Ishikawa (cell line): ENCODE measurements around the gene SH3GLB1.

ENCODE experiments used
- CEBPB ChIP-seq: IDR thresholded peaks from 2 replicates; pipeline ENCODE4 v1.6.1; 2012
- CREB1 ChIP-seq: IDR thresholded peaks from 2 replicates; pipeline ENCODE4 v1.6.1; 2012; ENCODE audit warnings: low read depth
- EGR1 ChIP-seq: IDR thresholded peaks from 2 replicates; pipeline ENCODE4 v1.6.1; 2012
- EP300 ChIP-seq: IDR thresholded peaks from 2 replicates; pipeline ENCODE4 v1.6.1; 2012; ENCODE audit warnings: borderline replicate concordance
- FOXM1 ChIP-seq: IDR thresholded peaks from 2 replicates; pipeline ENCODE4 v1.6.1; 2012; ENCODE audit warnings: low read depth, borderline replicate concordance
- MAX ChIP-seq: IDR thresholded peaks from 2 replicates; pipeline ENCODE4 v1.6.1; 2012
- NFIC ChIP-seq: IDR thresholded peaks from 2 replicates; pipeline ENCODE4 v1.6.1; 2012
- RAD21 ChIP-seq: IDR thresholded peaks from 2 replicates; pipeline ENCODE4 v1.6.1; 2012; ENCODE audit warnings: low read depth
- TAF1 ChIP-seq: IDR thresholded peaks from 2 replicates; pipeline ENCODE4 v1.6.1; 2012; ENCODE audit warnings: low read depth, mild to moderate bottlenecking
- TCF12 ChIP-seq: IDR thresholded peaks from 2 replicates; pipeline ENCODE4 v1.6.1; 2012; ENCODE audit warnings: low read depth
- TEAD4 ChIP-seq: IDR thresholded peaks from 2 replicates; pipeline ENCODE4 v1.6.1; 2012
- USF1 ChIP-seq: IDR thresholded peaks from 2 replicates; pipeline ENCODE4 v1.6.1; 2012
- YY1 ChIP-seq: IDR thresholded peaks from 2 replicates; pipeline ENCODE4 v1.6.1; 2012; ENCODE audit warnings: low read depth
- ZBTB7A ChIP-seq: IDR thresholded peaks from 2 replicates; pipeline ENCODE4 v1.6.1; 2012; ENCODE audit warnings: low read depth
- TF ChIP-seq, protein P1 (sequence below): IDR thresholded peaks from 2 replicates; pipeline ENCODE4 v1.6.1; 2012; ENCODE audit warnings: low read depth, mild to moderate bottlenecking

Gene SH3GLB1

GRCh38 chr1:86695400-86695799 lies 9.0 kb upstream of the SH3GLB1 start:
- TF ChIP-seq TAF1, result no peak
- no peak for TF ChIP-seq MAX
- no peak for TF ChIP-seq YY1
- no peak for TF ChIP-seq CREB1
- no peak for TF ChIP-seq NFIC
- TF ChIP-seq FOXM1, result no peak
- TF ChIP-seq EP300, result no peak
- TF ChIP-seq RAD21, result no peak
- no peak for TF ChIP-seq USF1
- TF ChIP-seq TEAD4, result no peak
- no peak for TF ChIP-seq TCF12
- TF ChIP-seq EGR1, result no peak
- TF ChIP-seq CEBPB, result no peak
- TF ChIP-seq ZBTB7A, result no peak
- TF ChIP-seq, protein P1, sequence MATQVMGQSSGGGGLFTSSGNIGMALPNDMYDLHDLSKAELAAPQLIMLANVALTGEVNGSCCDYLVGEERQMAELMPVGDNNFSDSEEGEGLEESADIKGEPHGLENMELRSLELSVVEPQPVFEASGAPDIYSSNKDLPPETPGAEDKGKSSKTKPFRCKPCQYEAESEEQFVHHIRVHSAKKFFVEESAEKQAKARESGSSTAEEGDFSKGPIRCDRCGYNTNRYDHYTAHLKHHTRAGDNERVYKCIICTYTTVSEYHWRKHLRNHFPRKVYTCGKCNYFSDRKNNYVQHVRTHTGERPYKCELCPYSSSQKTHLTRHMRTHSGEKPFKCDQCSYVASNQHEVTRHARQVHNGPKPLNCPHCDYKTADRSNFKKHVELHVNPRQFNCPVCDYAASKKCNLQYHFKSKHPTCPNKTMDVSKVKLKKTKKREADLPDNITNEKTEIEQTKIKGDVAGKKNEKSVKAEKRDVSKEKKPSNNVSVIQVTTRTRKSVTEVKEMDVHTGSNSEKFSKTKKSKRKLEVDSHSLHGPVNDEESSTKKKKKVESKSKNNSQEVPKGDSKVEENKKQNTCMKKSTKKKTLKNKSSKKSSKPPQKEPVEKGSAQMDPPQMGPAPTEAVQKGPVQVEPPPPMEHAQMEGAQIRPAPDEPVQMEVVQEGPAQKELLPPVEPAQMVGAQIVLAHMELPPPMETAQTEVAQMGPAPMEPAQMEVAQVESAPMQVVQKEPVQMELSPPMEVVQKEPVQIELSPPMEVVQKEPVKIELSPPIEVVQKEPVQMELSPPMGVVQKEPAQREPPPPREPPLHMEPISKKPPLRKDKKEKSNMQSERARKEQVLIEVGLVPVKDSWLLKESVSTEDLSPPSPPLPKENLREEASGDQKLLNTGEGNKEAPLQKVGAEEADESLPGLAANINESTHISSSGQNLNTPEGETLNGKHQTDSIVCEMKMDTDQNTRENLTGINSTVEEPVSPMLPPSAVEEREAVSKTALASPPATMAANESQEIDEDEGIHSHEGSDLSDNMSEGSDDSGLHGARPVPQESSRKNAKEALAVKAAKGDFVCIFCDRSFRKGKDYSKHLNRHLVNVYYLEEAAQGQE, result no peak

DNA sequence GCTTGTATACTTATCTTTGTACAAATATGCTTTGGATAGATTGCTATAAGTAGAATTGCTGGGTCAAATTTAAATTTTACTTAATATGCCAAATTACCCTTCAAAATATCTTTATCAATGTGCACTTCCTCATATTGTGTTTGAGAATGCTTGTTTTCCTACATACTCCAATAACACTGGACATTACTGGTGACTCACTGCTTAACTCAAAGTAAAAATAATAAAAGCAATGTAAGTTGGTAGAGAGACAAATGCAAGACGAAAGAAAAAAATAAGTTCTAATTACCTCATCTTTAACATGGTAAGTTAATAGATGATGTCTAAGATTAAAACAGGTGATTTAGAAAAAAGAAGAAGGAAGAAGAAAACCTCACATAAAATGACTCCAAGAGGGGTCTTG lies 7.9 kb upstream of the SH3GLB1 start:
- no peak for TF ChIP-seq CREB1
- no peak for TF ChIP-seq EGR1
- TF ChIP-seq RAD21, result no peak
- no peak for TF ChIP-seq CEBPB
- TF ChIP-seq, protein P1, result no peak
- no peak for TF ChIP-seq TAF1
- TF ChIP-seq FOXM1, result no peak
- TF ChIP-seq TEAD4, result no peak

- no peak for TF ChIP-seq USF1
- no peak for TF ChIP-seq YY1
- TF ChIP-seq EP300, result no peak
- no peak for TF ChIP-seq TAF1
- TF ChIP-seq TEAD4, result no peak
- TF ChIP-seq TCF12, result no peak
- no peak for TF ChIP-seq CEBPB
- TF ChIP-seq CREB1, result no peak
- TF ChIP-seq ZBTB7A, result no peak
- TF ChIP-seq, protein P1, result no peak
- no peak for TF ChIP-seq EGR1
- TF ChIP-seq RAD21, result no peak
- TF ChIP-seq NFIC, result no peak
- no peak for TF ChIP-seq MAX
Observed at GRCh38 chr1:86699186-86699585, 5.2 kb upstream of the SH3GLB1 start.

- TF ChIP-seq, protein P1, result no peak
- TF ChIP-seq EGR1 (no peak), RAD21 (no peak), FOXM1 (no peak), CEBPB (no peak), USF1 (no peak), YY1 (no peak), CREB1 (no peak), ZBTB7A (no peak), TEAD4 (no peak)
Observed at GRCh38 chr1:86701731-86702130, 2.6 kb upstream of the SH3GLB1 start.
